ENCODE results near the gene GRIK2. TPM values are rescaled to one million over a fixed set of nuclear protein-coding genes. Genes with fewer than 3 reads are reported as not detected.

The GRIK2 gene
- total and polyA plus RNA-seq, 11 donors, result 0.33 to 7.0 (median 3.9) TPM

- Histone ChIP-seq H3K9me3 (no peaks in the 10 kb centered on the region), H3K4me3 (no peak overlapping the region), H3K27me3 (no peaks in the 10 kb centered on the region), H3K36me3 (no peaks in the 10 kb centered on the region), H3K4me1 (no peaks in the 10 kb centered on the region), H3K27ac (no peak overlapping the region)
- DNase-seq (no peak), ATAC-seq (no peak)
- no peak for TF ChIP-seq POLR2A (IDR thresholded peaks at IDR 0.05)
- TF ChIP-seq CTCF (IDR thresholded peaks at IDR 0.05), result no peak
- intact Hi-C loops (cut with DNase I), result no loop called here
Observed at GRCh38 chr6:101516578-101516977, 123.1 kb downstream of the GRIK2 start.

GRCh38 chr6:101517632-101518031, 124.1 kb downstream of the GRIK2 start:
- no peak for ATAC-seq
- no peak overlapping the region for H3K27ac ChIP-seq
- intact Hi-C loops (cut with DNase I), result no loop called here
- H3K4me1 ChIP-seq, result no peaks in the 10 kb centered on the region
- no peak for TF ChIP-seq CTCF (IDR thresholded peaks at IDR 0.05)
- no peak for TF ChIP-seq POLR2A (IDR thresholded peaks at IDR 0.05)
- H3K36me3 ChIP-seq, result no peaks in the 10 kb centered on the region
- WGBS, 4 donors, result 71 to 89% (median 87%) methylated on average over 1 of the region's 1 CpG
- no peaks in the 10 kb centered on the region for H3K27me3 ChIP-seq
- no peak overlapping the region for H3K4me3 ChIP-seq
- no peaks in the 10 kb centered on the region for H3K9me3 ChIP-seq
- no peak for DNase-seq

GRCh38 chr6:101522254-101522653, 128.7 kb downstream of the GRIK2 start:
- H3K4me1 ChIP-seq, result no peaks in the 10 kb centered on the region
- ATAC-seq, result no peak
- H3K27ac ChIP-seq, result no peak overlapping the region
- H3K9me3 ChIP-seq, result no peaks in the 10 kb centered on the region
- H3K4me3 ChIP-seq, result no peak overlapping the region
- no peak for TF ChIP-seq POLR2A (IDR thresholded peaks at IDR 0.05)
- no peak for TF ChIP-seq CTCF (IDR thresholded peaks at IDR 0.05)
- intact Hi-C loops (cut with DNase I), result no loop called here
- H3K36me3 ChIP-seq, result no peaks in the 10 kb centered on the region
- no peaks in the 10 kb centered on the region for H3K27me3 ChIP-seq
- DNase-seq, result no peak
- WGBS, 4 donors, result 62 to 77% (median 68%) methylated on average over 2 of the region's 2 CpGs

GRCh38 chr6:101527467-101527866, 134.0 kb downstream of the GRIK2 start:
- no peak overlapping the region for H3K27ac ChIP-seq
- H3K27me3 ChIP-seq, result no peaks in the 10 kb centered on the region
- H3K9me3 ChIP-seq, result no peaks in the 10 kb centered on the region
- no peak for DNase-seq
- H3K4me1 ChIP-seq, result no peaks in the 10 kb centered on the region
- H3K36me3 ChIP-seq, result no peaks in the 10 kb centered on the region
- intact Hi-C loops (cut with DNase I), result no loop called here
- H3K4me3 ChIP-seq, result no peak overlapping the region
- ATAC-seq, result no peak
- WGBS, 4 donors, result 72 to 80% (median 75%) methylated on average over 3 of the region's 3 CpGs
- TF ChIP-seq CTCF (IDR thresholded peaks at IDR 0.05) (no peak), POLR2A (IDR thresholded peaks at IDR 0.05) (no peak)

Measured in heart left ventricle (tissue), 16 donors.